ENCODE measurements around the gene CLIC5. TPM values are rescaled to one million over a fixed set of nuclear protein-coding genes. Genes with fewer than 3 reads are reported as not detected.

Gene CLIC5
- total RNA-seq, 4 donors from 2014 or later, result 1.2 to 1.9 (median 1.4) TPM

DNA sequence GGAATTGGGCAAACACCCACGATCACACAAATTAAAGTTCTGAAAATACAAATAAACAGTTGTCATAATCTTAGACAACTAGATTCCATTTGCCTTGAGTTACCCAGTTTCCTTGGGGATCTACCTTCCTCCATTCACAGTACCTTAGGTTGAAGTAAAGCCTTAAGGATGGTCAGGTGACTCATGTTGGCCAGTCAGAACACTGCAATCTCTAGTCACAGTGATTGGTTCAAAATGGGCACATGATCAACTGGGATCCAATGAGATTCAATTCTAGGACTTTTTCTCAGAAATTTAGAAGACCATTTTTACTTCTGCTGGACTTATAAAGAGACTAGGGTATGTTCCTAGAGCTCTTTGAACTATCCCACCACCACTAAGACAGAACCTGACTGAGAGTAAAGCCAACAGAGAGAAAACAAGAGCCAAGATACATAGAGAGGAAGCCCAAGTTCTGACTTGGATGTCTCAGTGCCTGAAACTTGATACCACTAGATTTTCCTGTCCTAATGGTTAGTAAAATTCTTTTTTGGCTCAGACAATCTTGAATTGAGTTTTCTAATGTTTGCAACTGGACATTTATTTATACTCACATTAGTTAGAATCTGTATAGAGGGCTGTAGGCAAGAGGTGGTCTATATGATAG, 8.6 kb upstream of the CLIC5 start:
- no peak overlapping the region for H3K4me3 ChIP-seq (ENCODE audit: low read depth, poor library complexity, severe bottlenecking)
- DNase-seq (ENCODE audit: low spot score in 2 of 2), result no peak
- WGBS, 2 donors, result 71% methylated on average over 1 of the region's 1 CpG
- intact Hi-C loops (cut with DNase I; ENCODE audit: low total_unique reads), result loop anchor here (5.0 kb wide), 1 partner anchor 307 kb away; no protein-coding TSS in a partner anchor
- TF ChIP-seq, protein P1, sequence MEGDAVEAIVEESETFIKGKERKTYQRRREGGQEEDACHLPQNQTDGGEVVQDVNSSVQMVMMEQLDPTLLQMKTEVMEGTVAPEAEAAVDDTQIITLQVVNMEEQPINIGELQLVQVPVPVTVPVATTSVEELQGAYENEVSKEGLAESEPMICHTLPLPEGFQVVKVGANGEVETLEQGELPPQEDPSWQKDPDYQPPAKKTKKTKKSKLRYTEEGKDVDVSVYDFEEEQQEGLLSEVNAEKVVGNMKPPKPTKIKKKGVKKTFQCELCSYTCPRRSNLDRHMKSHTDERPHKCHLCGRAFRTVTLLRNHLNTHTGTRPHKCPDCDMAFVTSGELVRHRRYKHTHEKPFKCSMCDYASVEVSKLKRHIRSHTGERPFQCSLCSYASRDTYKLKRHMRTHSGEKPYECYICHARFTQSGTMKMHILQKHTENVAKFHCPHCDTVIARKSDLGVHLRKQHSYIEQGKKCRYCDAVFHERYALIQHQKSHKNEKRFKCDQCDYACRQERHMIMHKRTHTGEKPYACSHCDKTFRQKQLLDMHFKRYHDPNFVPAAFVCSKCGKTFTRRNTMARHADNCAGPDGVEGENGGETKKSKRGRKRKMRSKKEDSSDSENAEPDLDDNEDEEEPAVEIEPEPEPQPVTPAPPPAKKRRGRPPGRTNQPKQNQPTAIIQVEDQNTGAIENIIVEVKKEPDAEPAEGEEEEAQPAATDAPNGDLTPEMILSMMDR (IDR thresholded peaks at IDR 0.05), result no peak
- TF ChIP-seq POLR2A (IDR thresholded peaks at IDR 0.05), result no peak

DNA sequence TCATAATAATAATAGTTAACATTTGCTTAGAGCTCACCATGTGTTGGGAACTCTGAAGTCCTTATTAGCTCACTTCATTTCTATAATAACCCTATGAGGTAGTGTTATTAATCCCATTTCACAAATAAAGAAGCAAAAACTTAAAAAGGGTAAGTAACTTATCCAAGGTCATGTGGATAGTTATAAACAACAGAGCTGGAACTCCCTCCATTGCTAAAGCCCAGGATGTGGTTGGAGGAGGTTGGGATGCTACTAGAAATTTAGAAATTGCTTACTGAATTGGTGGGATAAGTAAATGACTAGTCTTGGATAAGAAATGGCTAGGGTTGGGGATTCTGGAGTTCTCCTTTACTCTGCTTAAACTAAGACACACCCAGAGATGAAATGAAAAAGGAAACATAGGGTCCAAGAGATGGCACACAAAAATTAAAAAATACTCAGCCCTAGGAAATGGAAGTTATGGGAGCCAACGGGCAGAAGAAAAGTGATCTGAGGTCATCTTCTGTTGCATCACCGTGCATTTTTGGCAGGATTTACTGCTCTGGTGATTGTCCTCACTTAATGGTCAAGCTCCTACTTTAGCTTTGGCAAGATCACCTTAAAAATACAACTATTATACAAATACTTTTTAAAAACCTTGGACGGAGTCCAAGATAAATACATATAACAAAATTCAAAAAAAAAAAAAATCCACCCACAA, 7.7 kb upstream of the CLIC5 start:
- intact Hi-C loops (cut with DNase I; ENCODE audit: low total_unique reads), result loop anchor here (5.0 kb wide), 1 partner anchor 306 kb away; no protein-coding TSS in a partner anchor
- H3K4me3 ChIP-seq (ENCODE audit: low read depth, poor library complexity, severe bottlenecking), result no peak overlapping the region
- 51 to 68% methylated on average over 3 of the region's 3 CpGs for WGBS, 2 donors
- TF ChIP-seq POLR2A (IDR thresholded peaks at IDR 0.05), result no peak
- TF ChIP-seq, protein P1 (IDR thresholded peaks at IDR 0.05), result no peak
- no peak for DNase-seq (ENCODE audit: low spot score in 2 of 2)

DNA sequence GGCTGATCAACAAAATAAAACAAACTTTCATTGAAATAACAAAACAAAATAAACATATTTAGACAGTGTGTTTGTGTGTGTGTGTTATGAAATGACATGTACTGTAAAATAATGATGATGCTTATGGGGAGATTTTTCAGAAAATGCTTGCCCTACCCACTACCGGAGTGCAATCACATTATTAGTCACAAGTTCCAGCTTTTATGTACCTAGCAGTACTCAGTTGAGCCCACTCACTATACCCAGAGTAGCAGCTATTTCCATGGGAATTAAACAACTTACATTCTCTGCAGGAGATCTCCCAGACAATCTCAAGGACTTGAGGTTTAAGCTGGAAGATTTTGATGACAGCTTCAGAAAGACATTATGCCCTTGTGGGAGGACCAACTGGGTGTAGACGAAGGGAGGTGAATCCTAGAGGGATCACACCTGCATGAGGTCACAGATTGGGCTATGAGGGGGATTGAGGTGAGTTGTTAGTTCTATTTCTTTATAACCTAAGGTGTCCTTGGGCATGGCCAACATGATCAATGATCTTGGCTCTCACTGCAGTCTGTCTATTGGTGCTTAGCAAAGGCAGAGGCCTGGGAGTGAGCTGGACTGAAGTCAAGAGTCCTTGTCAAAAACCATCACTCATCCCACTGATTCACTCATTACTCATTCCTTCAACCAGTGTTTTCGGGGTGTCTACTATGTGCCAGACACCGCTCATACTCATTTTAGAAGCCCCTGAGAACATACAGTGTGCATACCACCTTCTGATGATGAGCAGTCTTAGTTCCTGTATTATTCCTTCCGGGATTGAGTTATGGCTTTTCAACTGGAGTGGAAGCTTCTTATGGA, 6.7 kb upstream of the CLIC5 start:
- WGBS, 2 donors, result 85 to 89% methylated on average over 5 of the region's 5 CpGs
- TF ChIP-seq, protein P1 (IDR thresholded peaks at IDR 0.05), result no peak
- TF ChIP-seq POLR2A (IDR thresholded peaks at IDR 0.05), result no peak
- DNase-seq (ENCODE audit: low spot score in 2 of 2), result no peak
- intact Hi-C loops (cut with DNase I; ENCODE audit: low total_unique reads), result loop anchor here (5.0 kb wide), 1 partner anchor 305 kb away; no protein-coding TSS in a partner anchor
- no peak overlapping the region for H3K4me3 ChIP-seq (ENCODE audit: low read depth, poor library complexity, severe bottlenecking)

DNA sequence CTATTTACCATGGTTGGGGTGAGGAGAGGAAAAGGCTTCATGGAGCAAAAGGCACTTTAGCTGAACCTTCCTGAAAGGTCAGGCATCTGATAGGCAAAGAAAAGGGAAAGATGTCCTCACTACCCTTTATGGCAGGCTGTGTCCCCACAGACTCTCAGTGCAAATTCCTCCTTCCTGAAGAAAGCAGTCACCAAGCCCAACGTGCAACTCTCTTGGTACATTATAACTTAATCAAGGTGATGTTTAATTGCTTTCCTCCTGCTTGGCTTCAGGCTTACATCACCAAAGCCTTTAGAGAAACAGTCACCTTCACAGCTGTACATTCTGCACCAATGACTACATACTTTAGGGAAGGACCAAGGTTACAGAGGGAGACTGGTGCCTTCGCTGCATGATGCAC, 2.1 kb upstream of the CLIC5 start:
- WGBS, 2 donors, result 79 to 85% methylated on average over 2 of the region's 2 CpGs
- intact Hi-C loops (cut with DNase I; ENCODE audit: low total_unique reads), result no loop called here

DNA sequence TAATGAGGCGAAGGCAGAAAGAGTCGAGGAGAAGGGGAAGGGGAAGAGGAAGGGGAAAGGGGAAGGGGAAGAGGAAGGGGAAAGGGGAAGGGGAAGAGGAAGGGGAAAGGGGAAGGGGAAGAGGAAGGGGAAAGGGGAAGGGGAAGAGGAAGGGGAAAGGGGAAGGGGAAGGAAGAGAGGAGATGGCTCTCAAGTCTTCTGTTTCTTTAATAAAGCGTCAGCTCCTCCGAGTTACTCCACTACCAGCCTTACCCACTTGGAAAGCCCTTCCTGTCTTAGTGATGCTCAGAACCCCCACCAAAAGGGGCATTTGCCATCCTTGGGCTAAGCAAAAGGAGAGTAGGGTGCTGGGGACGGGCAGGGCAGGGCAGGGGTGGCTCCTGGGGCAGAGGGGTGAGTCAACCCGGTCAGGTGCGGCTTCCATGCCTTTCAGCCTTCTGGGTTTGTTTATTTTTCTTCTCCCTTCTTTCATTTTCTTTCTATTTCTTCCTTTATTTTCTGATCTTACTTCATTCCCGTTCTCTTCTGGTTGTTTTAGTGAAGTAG, 476 bp upstream of the CLIC5 start:
- no peak for DNase-seq (ENCODE audit: low spot score in 2 of 2)
- peak overlapping the region; percentile 20 for H3K4me3 ChIP-seq (ENCODE audit: low read depth, poor library complexity, severe bottlenecking)
- 45 to 56% methylated on average over 6 to 8 of the region's 8 CpGs for WGBS, 2 donors
- TF ChIP-seq POLR2A (IDR thresholded peaks at IDR 0.05), result no peak
- intact Hi-C loops (cut with DNase I; ENCODE audit: low total_unique reads), result no loop called here

More for the DNA sequence above, 2.1 kb upstream of the CLIC5 start:
- TF ChIP-seq, protein P1 (IDR thresholded peaks at IDR 0.05), result no peak
- TF ChIP-seq POLR2A (IDR thresholded peaks at IDR 0.05), result no peak
- no peak overlapping the region for H3K4me3 ChIP-seq (ENCODE audit: low read depth, poor library complexity, severe bottlenecking)
- DNase-seq (ENCODE audit: low spot score in 2 of 2), result no peak
